Midbrain (tissue), 1 donor: ENCODE results near the gene ARHGAP42.

Experiments
- DNase-seq: peaks from one replicate; lab custom pipeline; 2025; lab: John Stamatoyannopoulos, UW

The ARHGAP42 gene

GRCh38 chr11:100833276-100833675, 146.2 kb downstream of the ARHGAP42 start:
- DNase-seq: no peak

DNA sequence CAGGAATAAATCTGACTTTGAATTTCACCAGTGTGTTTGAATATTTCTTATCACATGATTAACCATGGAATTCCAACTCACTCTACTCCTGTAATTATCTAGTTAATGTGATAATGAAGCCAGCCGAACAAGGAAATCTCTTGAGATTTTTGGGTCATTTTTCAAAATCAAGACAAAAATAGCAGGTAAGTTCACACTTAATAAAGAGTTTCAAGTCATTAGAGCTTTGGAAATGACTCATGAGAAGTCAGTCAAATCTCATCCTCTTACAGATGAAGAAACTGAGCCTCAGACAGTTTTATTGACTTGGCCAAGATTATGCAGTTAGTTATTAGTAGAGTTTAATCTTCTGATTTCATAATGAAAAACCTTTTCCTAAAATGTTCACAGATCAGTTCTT, 148.8 kb downstream of the ARHGAP42 start:
- no peak for DNase-seq

DNA sequence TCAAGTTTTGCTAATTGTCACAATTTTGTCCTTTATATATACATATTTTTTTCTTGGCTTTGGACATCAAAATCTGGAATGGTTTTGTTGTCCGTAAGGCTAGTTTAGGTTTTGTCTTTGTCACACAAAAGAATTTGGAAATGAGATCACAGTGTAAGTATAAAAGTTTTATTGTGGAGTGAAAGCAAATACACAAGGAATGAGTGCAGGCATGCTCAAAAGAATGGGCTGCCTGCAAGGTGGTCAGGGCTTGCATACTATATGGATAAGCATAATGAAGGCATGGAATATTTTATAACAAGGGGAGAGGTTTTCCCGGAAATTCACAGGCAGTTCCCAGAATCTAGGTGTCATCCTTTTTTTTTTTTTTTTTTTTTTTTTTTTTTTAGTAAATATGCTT, 150.2 kb downstream of the ARHGAP42 start:
- no peak for DNase-seq

- no peak for DNase-seq
These were observed 154.8 kb downstream of the ARHGAP42 start for GRCh38 chr11:100841711-100842407.

DNA sequence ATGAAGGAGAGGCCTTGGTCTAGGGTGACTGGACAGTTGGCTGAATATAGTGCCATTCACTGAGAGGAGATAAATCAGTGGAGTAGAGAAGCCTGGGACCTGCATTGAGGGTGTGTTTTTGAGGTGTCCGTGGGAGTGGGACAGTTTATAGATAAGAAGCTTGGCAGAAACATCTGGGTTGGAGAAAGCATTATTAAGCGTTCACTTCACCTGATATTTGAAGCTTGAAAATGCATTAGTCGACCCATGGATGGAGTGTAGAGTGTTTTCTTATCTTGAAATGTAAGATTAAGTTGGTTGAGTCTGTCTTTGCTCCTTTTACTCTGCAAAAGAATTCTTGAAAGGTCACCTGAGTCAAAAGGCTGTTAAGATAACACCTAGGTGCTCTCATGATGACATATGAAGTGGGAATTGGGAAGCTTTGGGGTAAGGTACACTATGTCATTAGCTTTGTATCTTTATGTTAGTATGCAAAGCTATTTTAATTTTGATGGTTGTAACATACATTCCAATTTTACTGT, 160.7 kb downstream of the ARHGAP42 start:
- no peak for DNase-seq

GRCh38 chr11:100849009-100849900, 162.2 kb downstream of the ARHGAP42 start:
- DNase-seq: no peak

GRCh38 chr11:100849901-100850235, 162.8 kb downstream of the ARHGAP42 start:
- DNase-seq: no peak

DNA sequence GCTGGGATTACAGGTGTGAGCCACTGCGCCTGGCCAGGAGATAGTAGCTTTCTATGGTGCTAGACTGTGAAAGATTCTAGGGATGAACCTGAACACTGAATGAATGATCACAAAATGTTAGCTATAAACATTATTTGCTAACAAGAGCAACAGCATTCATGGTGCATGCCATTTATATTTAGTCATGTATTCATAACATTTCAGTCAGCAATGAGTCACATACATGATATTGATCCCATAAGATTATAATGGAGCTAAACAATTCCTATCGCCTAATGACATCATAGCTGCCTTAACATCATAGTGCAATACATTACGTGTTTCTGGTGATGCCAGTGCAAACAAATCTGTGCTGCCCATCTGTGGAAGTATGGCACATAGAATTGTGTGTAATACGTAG, 164.1 kb downstream of the ARHGAP42 start:
- DNase-seq: no peak

DNA sequence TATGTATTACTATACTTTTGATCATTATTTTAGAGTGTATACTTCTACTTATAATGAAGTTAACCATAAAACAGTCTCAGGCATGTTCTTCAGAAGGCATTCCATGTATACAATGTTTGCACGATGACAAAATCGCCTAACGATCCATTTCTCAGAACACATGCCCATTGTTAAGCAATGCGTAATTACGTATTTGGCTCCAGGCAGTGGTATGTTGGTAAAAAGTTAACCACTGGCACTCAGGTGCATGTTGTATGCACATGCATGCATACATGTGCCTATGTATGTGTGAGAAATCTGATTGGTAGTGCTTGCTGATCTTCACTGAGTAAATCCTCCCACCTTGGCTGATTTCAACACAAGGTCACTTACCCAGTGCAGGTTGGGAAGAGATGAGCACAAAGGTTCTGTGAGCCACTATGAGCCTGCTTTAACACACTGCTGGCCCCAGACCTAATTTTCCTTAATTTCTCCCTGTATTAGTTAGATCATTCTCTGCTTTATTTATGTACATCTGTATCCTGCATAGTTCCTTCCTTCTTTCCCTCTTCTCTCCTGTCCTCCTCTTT, 164.6 kb downstream of the ARHGAP42 start:
- DNase-seq: no peak

DNA sequence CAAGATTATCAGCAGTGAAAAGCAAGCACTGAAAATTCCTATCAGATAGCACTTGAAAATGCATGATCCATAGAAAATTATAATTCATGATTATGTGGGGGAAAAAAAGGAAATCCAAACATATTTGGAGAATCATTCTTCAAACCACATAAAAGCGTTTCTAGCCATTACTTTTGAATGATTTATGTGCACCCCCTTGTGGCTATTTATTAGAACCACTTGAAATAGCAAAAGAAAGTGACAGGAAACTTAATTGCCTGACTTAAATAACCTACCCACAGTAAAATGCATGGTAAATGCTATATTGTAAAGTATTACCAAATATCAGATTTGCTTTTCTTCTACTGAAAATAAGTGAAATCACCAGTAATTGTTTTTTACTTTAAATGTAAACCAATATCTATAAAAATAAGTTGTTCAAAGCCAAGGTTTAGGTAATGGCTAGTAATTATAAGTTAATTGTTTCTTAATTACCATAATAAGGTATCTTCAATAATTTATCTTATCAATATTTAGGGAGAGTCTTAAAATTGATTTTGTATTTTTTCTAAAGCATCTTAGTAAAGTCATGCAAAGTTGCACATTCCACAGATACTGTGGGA, 168.5 kb downstream of the ARHGAP42 start:
- DNase-seq: peak; percentile 75

DNA sequence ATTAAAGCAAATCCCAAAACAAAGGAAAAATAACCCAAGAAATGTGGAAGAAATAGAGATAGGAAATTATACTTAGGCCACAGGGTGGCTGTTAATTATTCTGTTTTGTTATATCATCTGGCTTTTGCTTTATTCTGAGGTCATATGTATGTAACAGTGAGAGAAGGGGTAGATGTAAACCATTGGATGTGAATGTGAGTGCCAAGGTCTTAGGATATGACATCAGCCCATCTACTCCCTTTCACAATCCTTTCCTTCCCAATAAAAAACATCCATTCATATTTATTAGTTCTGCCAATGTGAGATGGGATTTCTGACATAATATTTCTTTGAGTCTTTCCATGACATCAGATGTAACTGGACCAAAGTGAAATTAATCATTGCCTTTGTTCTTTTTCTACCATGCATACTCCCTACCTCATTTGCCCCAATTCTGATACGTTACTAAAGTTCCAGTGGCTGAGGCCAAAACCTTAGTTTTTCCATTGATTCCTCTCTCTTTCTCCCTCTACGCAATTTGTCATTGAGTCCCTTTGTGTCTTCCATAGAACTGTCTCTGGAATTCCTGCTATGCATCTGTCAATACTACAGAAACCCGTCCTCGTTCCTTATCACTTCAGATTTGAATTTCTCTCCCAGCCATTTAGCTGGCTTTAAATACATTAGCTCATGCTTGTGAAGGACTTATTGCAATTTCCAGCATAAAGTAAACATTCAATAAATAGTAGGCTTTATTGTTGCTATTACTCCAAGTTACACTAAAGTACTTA, 170.3 kb downstream of the ARHGAP42 start:
- DNase-seq: no peak

- DNase-seq: no peak
These were observed 173.4 kb downstream of the ARHGAP42 start for GRCh38 chr11:100860318-100861155.

DNA sequence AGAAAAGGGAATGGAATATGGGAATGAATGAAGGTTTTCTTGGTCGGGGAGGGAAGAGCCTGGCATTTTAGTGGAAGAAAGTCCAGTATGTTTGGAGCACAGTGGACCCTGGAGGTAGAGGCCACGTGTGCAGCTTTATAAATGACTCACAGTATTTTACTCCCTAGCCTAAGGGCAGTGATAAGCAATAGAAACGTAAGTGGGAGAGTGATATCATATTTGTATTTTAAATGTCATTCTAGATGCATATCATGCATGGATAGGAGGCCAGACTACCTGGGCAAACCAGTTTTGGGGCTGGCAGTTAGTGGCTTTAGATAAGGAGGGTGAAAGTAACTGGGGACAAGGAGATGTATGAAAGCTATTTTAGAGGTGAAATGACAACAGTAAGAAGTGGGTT, 174.1 kb downstream of the ARHGAP42 start:
- DNase-seq: no peak

DNA sequence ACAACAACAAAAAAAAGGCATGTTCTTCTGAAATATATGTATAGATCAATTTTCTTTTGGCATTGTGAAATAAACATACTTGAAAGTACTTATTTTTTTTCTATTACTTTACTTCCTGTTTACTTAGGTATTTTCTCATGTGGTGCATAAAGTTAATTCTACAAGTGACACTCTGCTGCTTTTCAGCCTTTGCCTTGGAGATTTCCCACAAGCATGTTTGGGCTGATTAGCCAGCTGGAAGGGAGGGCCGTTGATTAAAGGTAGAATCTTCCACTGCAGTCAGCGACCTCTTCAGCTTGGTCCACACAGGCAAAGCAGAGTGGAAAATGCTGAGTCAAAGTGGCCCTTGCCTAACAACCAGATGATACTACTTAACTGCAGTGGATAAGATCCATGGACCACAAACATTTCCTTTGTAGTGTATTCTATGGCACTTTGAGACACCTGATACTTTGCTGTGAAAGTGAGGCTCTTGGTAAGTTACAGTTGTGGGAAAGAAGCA, 176.0 kb downstream of the ARHGAP42 start:
- no peak for DNase-seq

- no peak for DNase-seq
These were observed 178.5 kb downstream of the ARHGAP42 start for GRCh38 chr11:100865443-100866065.

DNA sequence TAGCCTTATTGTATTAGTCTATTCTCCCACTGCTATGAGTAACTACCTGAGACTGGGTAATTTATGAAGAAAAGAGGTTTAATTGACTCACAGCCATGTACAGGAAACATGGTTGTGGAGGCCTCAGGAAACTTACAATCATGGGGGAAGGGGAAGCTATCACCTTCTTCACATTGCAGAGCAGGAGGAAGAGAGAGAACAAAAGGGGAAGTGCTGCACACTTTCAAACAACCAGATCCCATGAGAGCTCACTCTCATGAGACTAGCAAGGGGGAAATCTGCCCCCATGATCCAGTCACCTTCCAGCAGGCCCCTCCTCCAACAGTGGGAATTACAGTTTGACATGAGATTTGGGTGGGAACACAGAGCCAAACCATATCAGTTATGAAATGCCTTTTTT, 179.4 kb downstream of the ARHGAP42 start:
- no peak for DNase-seq

GRCh38 chr11:100867606-100868005, 180.5 kb downstream of the ARHGAP42 start:
- no peak for DNase-seq

DNA sequence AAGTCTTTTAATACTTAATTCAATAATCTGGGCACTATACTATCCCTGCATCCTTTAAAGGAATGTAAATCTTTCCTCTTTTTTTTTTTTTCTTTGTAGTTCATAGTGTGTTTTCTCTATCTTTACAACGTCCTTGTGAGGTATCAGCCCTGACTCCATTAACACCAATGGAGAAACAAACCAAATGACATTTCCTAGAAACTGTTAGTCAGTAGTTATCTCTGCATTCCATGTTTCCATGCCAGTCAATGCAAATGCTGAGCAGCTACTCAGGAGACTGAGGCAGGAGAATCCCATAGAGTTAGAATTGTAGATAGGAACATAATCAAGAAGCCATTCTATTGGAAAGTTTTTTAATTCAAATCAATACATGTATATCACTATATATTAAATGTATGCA, 182.2 kb downstream of the ARHGAP42 start:
- DNase-seq: no peak

DNA sequence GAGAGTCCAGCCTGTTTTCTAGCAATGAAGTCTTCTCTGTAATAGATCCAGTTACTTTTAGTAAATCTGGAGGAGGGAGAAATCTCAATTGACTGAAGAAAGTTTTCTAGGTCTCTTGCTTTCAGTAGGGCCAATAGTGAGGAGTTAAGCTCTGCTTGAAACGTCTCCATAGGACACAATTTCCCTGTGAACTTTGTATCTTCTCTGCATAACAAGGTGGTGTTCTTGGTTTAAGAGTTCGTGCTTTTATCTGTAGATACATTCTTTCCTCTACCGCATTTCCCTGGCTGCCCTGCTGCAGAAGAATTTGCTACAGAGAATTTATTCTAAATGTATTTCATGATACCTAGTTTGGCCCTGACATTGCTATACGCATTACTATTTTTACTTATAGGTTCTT, 183.1 kb downstream of the ARHGAP42 start:
- DNase-seq: no peak
